RKO (cell line): ENCODE results near the gene GPR18.
A peak's percentile ranks its signal among the peaks of the same experiment; 100 is the strongest.

Experiments
- DNase-seq: peaks from one replicate; pipeline ENCODE4 v3.0.0-alpha.2; 2016; ENCODE audit warnings: low spot score

Gene GPR18, protein sequence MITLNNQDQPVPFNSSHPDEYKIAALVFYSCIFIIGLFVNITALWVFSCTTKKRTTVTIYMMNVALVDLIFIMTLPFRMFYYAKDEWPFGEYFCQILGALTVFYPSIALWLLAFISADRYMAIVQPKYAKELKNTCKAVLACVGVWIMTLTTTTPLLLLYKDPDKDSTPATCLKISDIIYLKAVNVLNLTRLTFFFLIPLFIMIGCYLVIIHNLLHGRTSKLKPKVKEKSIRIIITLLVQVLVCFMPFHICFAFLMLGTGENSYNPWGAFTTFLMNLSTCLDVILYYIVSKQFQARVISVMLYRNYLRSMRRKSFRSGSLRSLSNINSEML

DNA sequence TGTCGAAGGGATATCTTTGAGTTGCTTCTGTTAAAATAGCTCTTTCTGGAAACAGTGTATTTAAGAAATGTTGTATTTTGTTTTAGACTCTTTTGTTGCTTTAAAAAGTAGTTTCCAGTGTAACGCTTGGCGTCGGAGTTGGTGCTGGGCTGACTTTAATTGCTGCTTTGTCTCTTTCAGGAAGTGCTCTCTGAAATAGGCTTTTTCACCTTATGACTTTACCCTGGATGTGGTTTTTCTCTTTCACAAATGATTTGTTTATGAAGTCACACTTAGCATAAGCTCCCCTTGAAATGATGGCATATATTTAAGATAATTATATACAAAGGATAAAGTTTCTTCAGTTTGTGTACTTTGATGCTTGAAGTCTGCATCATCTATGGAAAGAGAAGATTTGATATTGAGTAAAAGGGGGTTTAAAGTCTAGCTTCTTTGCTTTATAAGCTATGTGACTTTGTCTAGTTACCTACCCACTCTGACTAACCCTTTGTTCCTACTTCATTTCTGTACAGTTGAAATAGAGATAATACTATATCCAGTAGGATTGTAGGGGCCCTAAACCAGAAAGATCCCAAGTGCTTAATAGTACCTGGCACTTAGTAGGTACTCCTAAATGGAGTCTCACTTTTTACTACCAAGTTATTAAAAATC lies at the start of gene GPR18:
GPR18 (minus strand) TSS at position 170 of the 651 bp plus-strand sequence. CDS start 2,507 bp downstream, outside the sequence.
- no peak for DNase-seq

DNA sequence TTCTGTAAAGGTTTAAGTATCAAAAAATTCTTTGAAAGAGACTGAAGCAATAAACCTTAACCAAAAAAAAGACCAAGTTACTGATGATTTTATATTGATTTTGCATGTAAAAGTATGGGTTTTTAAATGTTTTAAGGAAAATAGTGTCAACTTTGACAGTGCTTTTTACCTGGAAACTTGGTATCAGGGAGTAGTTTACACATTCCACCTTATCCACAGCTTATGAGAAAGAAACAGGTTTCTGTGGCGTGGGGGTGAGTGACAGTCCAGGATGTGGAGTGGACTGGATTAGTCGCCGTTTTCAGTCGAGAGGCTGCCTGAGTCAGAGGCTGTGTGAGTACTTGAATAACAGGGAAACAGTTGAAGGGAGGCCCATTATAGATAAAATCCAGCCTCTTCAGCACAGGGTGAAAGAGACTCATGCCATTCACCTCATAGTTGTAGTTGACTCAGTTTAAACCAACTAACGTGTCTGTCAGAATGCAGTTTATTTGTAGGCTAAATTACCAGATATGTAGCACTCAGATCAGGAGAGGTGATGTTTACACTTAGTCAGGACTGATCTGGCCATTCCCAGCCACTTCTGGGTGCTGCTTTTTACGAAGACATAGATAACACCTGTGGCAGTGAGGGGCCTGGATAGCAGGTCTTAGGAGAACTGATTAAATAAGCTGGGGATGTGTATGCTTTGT lies 49.6 kb upstream of the GPR18 start:
- DNase-seq = peak; percentile 37

DNA sequence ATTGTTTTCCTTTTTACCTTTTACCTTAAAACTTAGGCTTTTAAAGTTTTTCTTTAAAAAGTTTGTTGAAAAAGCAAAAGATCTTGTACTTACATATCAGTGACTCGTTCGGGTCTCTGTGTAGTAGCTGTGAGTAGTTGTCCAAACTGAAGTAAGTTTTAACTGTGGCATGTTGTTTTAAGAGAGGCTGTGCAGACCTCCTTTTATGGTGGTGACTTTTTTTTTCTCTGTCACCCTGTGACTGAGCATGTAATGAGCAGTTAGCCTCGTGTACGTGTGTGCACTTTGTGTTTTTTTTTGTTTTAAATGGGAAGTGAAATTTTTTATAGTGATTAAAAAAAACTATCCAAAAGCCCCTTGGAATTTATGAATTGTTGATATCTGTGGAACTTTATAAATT lies 49.1 kb upstream of the GPR18 start, which contains the start of gene GPR183:
GPR183 (minus strand) TSS at position 153 of the 400 bp plus-strand sequence. CDS start 11,254 bp downstream, outside the sequence.
- no peak for DNase-seq

- no peak for DNase-seq
These were observed 47.4 kb upstream of the GPR18 start for GRCh38 chr13:99305566-99305965.

DNA sequence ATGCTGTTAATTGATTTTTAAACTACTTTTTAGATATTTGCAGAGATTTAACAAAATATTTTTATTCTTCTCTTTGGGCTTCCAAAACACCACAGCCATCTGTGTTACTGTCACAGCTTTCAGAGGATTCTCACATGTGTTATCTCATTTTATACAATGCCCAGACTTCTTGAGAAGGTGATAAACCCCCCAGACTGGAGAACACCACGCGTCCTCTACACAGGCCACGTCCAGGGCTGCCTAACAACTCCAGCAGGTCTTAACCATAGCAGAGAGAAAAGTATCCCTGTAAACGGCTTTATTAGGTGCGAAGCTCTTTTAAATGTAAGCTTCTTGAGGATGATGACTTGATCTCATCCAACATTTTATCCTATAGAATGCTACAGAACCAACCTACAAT lies 47.0 kb upstream of the GPR18 start:
- DNase-seq = no peak

- no peak for DNase-seq
These were observed 46.4 kb upstream of the GPR18 start for GRCh38 chr13:99304541-99304940.

GRCh38 chr13:99303863-99304521 lies 45.8 kb upstream of the GPR18 start:
- no peak for DNase-seq

- DNase-seq = no peak
These were observed 44.7 kb upstream of the GPR18 start for GRCh38 chr13:99302637-99303505.

DNA sequence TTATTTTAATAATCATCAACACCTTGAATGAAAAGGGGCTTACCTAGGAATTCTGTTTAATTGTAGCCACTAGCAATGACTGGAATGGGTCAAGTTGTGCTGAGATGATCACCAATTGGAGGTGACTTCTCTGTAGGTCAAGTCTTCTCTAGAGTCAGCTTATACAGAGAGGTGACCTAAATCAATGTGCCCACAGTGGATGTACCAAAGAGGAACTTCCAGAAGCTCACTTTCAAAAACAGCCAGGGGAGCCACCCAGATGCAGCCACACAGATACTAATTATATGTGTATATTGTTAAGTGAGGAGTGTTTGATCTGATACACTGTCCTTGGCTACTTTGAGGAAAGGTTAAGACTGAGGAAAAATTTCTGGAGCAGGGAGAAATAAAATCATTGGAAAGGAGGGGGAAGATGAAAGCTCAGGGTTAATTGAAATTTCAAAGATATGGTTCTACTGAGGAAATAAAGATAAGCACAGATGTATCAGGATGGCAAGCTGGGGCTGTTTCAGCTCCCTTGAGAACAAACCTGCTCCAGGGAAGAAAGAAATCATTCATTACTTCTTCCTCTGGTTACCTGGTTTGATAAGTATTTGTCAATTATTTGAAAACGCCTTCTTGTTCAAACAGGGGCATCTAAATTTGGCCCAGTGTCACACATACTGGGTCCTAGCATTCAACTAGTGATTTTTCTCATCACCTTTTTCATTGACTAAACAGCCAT lies 43.9 kb upstream of the GPR18 start:
- no peak for DNase-seq

DNA sequence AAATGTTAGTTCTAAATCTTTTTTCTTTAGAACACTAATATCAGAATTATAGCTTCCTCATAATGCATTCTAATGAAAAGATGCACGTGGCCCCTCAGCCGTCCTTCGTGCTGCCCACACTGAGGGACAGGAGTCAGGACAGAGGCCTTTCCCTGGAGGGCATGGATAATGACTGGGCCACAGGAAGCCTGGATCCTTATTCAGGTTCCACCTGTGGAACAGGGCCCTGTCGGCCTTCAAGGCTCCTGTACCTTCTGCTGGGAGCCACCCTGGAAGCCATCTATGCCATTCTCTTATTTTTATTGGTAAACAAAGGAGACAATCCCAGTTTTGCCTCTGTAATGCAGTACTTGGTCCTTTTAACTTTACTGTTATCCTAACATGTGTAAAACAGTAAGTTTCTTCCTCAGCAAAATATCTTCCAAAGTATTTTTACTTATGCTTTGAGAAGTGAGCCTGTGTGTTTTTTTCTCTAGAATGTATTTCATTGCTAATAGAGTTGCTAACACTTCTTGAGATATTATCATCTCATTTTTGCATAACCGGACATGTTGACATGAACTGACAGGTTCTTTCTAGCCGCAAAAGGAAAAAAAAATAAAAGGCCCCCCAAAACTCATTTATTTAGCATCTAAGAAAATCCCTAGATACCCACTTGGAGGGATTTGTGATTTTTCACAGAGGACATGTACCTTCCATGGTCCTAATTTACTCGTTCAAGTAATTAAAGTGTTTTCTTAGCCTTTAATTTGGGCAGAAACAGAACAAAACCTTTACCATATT lies 43.1 kb upstream of the GPR18 start:
- DNase-seq = no peak

GRCh38 chr13:99299920-99300341 lies 41.8 kb upstream of the GPR18 start:
- DNase-seq = no peak

DNA sequence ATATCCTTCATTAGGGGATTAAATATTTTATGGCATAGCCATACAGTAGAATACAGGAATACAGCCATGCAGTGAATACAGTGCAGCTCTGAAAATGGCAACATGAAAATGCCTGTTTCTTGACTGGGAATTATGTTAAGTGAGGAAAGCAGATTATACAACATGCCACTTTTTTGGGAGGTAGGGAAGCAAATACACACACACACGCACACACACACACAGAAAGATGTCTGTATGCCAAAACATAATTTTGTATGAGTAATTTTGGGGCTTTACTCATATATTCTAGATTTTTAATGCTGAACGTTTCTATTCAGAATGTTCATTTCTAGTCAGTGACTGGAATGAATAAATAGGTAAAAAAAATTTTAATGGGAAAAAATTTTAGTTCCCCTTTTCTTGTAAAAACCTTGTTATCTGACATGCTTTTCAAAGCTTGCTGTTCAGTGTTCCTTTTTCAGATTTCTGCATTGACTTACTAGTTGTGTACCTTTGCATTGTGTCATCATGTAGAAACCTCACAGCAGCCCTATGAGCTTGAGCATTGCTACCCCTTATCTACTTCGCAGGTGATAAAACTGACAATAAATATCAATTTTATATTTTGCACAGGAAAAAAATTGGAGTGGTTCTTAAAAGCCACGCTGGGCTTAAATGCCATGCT lies 41.2 kb upstream of the GPR18 start:
- no peak for DNase-seq

- no peak for DNase-seq
These were observed 39.9 kb upstream of the GPR18 start for GRCh38 chr13:99298056-99298455.

- no peak for DNase-seq
These were observed 39.2 kb upstream of the GPR18 start for GRCh38 chr13:99297331-99297730.

- DNase-seq = no peak
These were observed 38.2 kb upstream of the GPR18 start for GRCh38 chr13:99296398-99296797.

DNA sequence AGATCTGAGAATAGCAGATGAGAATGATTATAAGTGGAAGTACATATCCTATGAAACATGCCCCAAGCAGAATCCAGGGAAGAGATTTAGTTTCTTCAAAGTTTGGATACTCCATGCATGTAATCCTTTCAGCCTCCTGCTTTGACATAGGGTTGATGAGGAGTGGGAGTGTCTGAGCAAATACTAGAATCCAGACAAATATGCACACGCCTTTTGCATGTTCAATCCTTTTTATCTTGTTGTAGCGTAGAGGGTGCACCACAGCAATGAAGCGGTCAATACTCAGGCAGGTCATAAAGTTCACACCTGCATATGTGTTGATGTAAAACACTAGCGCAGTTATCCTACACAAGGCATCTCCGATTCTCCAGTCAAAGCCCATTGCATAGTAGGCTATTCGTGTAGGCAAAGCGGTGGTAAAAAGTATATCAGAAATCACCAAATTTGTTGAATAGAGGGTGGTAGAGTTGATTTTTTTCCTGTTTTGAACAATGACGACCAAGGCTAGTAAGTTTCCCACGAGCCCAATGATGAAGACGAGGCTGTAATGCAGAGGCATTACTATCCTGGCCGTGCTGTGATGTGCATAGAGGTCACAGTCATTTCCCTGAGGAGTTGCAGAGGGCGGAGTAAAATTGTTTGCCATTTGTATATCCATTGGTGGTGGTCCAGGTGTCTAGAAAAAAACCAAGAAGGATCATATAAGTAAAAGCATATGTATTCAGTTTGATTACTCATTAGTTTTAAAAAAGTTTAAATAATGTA lies 37.5 kb upstream of the GPR18 start:
- no peak for DNase-seq

DNA sequence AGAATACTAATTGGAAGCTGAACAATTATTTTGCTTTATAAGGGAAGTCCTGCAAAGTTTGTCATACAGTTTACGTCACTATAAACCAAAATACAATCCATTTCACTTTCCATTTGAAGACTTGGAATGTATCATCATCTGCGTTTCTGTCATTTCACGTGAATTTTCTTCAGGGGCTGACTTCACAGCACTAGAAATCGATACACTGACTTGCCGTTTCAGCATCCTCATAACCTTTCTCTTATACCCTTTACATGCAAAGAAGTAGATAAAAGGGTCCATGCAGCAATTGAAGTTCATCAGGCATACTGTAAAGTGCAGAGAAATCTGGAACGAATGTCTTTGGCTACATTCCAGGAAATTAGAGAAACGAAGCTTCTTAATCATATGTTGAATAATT lies 36.8 kb upstream of the GPR18 start:
- DNase-seq = no peak

GRCh38 chr13:99294198-99294597 lies 36.0 kb upstream of the GPR18 start:
- DNase-seq = no peak

DNA sequence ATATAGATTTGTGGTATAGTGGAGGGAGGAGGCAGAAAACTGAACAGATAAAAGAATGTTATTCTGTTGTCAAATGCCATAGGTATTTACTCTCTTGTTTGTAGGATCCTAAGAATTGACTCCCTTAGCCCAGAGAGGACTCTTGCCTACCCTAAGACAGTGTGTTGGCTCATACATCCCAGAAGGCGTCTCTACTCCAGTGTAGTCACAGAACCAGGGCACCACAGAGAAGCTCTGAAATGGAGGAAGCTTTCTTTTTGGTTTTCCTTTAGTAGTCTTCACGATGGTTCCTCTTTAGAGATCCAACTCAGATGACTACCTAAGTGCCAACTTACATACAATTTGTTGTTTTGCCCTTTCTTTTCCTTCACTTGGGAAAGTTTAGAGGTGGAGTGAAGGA lies 35.0 kb upstream of the GPR18 start:
- no peak for DNase-seq
